ENCODE data around the gene TMEM43.

The TMEM43 gene

DNA sequence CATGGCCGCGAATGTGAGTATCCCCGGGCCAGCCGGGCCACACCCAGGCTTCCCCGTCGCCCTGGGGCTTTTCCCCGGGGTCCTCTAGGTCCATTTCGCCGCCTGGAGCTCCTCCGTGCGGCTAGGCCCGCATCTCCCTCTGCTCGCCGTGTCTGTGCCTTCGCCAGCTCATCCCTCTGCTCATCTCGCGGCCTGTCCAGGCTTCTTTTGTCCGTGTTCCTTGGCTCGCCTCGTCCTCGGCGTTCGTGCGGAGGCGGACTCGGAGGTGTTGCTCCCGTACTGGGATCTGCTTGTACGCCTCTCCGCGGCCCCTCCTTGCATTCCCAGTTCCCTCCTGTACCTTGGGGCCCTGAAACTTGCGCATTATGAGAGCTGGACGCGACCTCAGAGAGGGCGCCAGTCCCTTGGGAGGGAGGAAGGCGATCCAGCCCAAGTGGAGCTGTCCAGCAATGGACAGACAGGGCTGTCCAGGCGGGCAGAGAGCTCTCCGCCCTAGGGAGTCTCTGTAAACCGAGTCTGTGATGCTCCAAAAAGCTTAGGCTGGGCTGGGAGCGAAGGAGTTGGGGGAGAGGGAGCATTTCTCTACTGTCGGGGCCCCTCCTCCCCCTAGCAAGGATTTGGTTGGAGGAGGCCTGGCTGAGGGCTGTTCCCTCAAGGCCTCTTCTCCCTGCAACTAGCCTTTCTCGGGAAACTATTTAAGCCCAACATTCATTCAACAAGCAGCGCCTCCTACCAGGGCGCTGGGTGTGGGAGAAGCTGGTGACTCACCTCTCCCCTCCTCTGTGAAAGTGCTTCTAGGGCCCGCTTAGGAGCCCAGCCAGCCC is 553 bp downstream of the TMEM43 start:
- TF ChIP-seq, protein P1, sequence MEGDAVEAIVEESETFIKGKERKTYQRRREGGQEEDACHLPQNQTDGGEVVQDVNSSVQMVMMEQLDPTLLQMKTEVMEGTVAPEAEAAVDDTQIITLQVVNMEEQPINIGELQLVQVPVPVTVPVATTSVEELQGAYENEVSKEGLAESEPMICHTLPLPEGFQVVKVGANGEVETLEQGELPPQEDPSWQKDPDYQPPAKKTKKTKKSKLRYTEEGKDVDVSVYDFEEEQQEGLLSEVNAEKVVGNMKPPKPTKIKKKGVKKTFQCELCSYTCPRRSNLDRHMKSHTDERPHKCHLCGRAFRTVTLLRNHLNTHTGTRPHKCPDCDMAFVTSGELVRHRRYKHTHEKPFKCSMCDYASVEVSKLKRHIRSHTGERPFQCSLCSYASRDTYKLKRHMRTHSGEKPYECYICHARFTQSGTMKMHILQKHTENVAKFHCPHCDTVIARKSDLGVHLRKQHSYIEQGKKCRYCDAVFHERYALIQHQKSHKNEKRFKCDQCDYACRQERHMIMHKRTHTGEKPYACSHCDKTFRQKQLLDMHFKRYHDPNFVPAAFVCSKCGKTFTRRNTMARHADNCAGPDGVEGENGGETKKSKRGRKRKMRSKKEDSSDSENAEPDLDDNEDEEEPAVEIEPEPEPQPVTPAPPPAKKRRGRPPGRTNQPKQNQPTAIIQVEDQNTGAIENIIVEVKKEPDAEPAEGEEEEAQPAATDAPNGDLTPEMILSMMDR (IDR thresholded peaks at IDR 0.05; ENCODE audit: low read depth, low read length) = peak; percentile 13
- peak; percentile 85 for DNase-seq (ENCODE audit: extremely low read depth, low read depth)

DNA sequence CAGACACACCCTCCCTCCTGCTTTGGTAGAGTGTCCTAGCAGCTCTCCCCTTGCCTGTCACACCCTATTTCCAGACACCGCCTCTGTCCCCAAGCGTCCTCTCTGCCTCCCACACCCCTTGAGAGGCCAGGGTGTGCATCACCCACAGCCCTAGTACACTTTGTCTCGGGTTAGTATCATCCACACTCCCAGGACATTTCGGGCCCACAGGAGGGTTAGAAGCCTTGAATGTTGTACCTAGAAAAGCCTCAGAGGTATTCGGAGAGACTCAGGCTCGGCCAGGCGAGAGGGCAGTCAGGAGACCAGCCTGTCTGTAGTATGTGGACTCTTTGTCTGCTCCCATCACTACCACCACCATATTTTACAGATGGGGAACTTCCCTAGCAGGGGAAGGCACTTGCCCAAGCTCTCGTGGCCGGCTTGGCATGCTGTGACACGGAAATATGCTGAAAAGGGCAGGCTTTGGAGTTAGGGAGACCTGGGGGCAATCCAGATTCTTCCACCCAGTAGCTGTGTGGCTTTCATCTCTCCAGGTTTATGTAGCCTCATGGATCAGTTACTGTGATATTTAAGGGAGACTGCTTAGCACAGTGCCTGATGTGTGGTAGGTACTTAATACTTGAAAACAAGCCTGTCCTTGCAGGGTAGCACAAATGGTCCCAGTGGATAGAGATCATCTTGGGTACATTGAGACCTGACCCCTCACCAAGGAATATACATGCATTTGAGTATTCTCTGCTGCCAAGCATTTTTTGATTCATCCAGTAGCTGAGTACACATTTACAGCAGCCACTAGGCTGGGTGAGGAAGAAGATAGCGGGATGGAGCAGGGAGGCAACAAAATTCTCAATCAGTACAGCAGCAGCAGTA is 1.4 kb downstream of the TMEM43 start:
- no peak for DNase-seq (ENCODE audit: extremely low read depth, low read depth)
- TF ChIP-seq, protein P1 (IDR thresholded peaks at IDR 0.05; ENCODE audit: low read depth, low read length) = no peak

DNA sequence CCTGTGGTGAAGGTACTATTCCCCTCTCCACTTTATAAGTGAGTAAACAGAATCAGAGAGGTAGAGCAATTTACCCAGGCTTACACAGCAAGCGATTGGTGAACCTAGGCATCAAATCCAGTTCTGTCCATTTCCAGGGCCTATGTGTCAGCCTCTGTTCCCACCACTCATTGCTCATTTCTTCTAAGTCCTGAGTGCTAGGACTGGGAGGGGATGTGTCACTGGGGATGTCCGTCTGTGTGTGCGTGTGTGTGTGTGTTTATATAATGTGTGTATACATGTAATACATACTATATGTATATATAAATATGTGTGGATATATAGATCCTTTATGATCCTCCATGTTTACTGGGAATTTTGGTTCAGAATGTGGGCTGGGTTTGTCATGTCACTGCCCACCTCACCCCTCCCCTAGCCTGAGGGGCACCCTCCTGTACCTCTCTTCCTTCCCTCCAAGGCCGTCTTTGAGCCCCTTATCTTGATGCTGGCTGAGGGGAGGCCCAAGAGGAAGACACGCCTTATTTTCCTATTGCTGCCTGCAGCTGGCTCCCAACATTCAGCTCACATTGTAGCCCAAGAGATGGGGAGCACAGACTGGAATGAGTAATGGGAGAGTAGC is 2.1 kb downstream of the TMEM43 start:
- TF ChIP-seq, protein P1 (IDR thresholded peaks at IDR 0.05; ENCODE audit: low read depth, low read length) = no peak
- DNase-seq (ENCODE audit: extremely low read depth, low read depth) = no peak

- DNase-seq (ENCODE audit: extremely low read depth, low read depth) = no peak
- TF ChIP-seq, protein P1 (IDR thresholded peaks at IDR 0.05; ENCODE audit: low read depth, low read length) = no peak
These were observed 2.8 kb downstream of the TMEM43 start for GRCh38 chr3:14127516-14128161.

GRCh38 chr3:14128724-14129123 is 3.9 kb downstream of the TMEM43 start:
- no peak for DNase-seq (ENCODE audit: extremely low read depth, low read depth)
- TF ChIP-seq, protein P1 (IDR thresholded peaks at IDR 0.05; ENCODE audit: low read depth, low read length) = no peak

DNA sequence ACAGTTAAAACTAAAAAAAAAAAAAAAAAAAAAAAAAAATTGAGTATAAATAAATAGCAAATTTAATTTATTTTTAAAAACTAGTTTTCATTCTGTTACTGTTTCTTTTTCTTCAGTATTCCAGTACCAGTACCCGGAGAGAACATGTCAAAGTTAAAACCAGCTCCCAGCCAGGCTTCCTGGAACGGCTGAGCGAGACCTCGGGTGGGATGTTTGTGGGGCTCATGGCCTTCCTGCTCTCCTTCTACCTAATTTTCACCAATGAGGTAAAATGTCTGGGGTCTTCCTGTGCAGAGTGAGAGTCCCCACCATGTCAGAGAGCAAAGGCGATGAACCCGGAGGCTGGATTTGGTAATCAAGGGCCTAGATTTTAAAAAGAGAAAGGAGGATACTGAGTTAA is 4.4 kb downstream of the TMEM43 start:
- TF ChIP-seq, protein P1 (IDR thresholded peaks at IDR 0.05; ENCODE audit: low read depth, low read length) = no peak

More for the DNA sequence above, 4.4 kb downstream of the TMEM43 start:
- DNase-seq (ENCODE audit: extremely low read depth, low read depth) = no peak

All from AG09319 (cell line).